Body of pancreas (tissue), 4 donors: Measurements from ENCODE around the gene ANKDD1A.

Source experiments
- POLR2A ChIP-seq, 3 donors: fragments of 450-650 bp; IDR thresholded peaks; one replicate each; pipeline ENCODE4 v1.6.1; 2016; ENCODE audit warnings: antibody characterized with exemption in 3 of 3, mild to moderate bottlenecking in 2 of 3
- TF ChIP-seq, protein P1 (sequence below), 7 experiments: fragments of 450-650 bp in 4 of 7; fragments of 200-600 bp in 3 of 7; sonication (generic) in 3 of 7; IDR thresholded peaks; one replicate each; pipeline ENCODE4 v1.5.1; 2016 to 2019; ENCODE audit warnings: antibody characterized with exemption in 7 of 7

DNA sequence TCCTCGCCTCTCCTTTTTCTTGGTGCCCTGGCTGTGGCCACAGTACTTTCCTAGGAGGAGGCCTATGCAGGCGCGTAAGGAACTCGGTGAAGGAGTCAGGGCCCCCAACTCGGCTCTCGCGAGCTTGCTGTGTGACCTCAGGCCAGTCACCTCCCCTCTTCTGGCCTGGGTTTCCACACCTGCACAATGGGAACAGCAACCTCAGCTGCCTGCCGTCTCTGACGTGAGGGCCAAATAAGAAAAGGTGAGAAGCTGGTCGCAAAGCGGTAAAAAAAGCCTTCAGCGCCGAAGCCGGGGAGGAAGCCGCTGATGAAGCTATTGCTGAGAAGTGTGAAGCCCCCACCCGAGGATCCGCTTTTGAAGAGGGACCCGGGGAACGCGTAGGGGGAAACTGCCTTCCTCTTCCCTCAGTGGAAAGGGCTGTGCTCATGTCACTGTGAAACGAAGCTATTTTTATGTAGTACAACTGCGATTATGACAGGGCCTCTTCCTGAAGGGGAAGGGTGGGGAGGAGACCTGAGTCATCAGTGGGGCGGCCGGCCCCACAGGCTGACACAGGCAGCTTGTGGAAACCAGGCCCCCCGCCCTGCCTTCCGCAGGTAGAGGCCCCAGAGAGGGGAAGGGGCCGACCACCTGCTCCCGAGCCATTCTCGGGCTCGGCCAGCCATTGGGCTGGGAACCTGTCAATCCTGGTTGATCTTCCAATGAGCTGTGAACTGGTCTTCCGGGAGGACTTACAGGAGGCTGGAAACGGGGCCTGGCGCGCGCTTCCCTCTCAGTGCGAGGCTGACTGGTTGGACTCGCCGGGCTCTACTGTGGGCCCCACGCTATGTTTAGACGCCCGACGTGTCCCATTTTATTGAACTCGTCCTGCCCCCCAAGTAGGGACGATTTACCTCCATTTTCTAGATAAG lies 18.0 kb upstream of the ANKDD1A start:
- TF ChIP-seq POLR2A (IDR thresholded peaks at IDR 0.05) = peak in 2 of 3 donors; percentile 40 to 50
- TF ChIP-seq, protein P1, sequence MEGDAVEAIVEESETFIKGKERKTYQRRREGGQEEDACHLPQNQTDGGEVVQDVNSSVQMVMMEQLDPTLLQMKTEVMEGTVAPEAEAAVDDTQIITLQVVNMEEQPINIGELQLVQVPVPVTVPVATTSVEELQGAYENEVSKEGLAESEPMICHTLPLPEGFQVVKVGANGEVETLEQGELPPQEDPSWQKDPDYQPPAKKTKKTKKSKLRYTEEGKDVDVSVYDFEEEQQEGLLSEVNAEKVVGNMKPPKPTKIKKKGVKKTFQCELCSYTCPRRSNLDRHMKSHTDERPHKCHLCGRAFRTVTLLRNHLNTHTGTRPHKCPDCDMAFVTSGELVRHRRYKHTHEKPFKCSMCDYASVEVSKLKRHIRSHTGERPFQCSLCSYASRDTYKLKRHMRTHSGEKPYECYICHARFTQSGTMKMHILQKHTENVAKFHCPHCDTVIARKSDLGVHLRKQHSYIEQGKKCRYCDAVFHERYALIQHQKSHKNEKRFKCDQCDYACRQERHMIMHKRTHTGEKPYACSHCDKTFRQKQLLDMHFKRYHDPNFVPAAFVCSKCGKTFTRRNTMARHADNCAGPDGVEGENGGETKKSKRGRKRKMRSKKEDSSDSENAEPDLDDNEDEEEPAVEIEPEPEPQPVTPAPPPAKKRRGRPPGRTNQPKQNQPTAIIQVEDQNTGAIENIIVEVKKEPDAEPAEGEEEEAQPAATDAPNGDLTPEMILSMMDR (IDR thresholded peaks at IDR 0.05) = no peak
